Dermis blood vessel endothelial cell (primary cell): ENCODE results near the gene TMEM51. TPM values are rescaled to one million over a fixed set of nuclear protein-coding genes. Genes with fewer than 3 reads are reported as not detected.

Source experiments
- DNase-seq: peaks from one replicate; pipeline ENCODE4 v3.0.0; 2010
- total RNA-seq: library from RNA; depleted of rRNA; stranded (reverse); fragments of >200 nt; gene quantifications from 2 replicates; pipeline ENCODE4 v1.2.3, GENCODE V29; 2014

Gene TMEM51
- total RNA-seq, 1 donor from 2014 or later = 10.2 TPM

DNA sequence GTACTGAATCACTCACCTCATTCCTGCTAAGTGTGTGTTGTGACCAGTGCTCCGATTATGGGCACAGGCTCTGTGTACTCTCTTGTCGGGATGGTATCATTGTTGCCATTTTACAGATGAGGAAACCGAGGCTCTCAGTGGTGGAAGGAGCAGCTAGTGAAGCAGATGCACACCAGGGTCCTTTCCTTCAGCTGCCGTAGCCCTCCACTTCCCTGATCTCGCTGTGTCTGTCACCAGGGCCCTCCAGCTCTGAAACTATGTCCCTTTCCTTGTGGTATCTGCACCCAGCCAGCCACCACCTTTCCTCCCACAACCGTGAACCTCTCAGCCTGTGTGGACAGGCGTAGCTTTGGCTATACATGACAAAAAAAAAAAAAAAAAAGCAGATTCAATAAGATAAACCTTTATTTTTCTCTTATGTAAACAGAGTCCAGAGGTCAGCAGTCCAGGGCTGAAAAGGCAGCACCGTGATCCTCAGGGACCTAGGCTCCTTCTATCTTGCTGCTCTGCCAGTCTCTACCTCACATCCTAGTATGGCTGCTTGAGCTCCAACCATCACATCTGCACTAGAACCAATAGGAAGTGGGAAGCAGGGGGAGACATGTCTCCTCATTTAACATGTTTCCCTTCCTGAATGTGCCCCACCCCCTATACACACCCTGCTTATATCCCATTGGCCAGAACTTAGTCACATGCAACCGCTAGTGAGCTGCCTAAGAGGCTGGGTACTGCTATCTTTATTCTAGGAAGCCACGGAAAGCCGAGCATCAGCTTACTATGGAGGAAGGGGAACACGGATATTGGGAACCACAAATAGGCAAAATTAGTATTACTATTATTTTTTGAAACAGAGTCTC is 44.3 kb downstream of the TMEM51 start:
- DNase-seq = no peak

DNA sequence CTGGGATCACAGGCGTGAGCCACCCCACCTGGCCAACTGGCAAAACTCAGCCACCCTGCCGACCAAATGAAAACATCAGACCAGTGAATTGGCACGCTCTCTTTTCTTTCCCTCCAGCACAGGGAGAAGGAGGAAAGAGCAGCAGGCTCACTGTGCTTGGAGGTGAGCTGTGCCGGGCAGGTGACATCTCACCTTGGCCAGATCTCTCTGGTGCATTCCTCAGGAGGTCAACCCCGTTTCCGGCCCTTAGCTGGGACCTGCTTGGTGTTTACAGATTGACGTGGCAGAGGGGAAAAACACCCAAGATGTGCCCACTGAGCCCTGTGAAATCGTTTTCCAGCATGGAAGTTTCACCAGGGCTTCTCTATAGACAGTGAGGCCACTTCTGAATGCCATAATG is 45.1 kb downstream of the TMEM51 start:
- DNase-seq = no peak

- no peak for DNase-seq
These were observed 47.7 kb downstream of the TMEM51 start for GRCh38 chr1:15201221-15201620.

DNA sequence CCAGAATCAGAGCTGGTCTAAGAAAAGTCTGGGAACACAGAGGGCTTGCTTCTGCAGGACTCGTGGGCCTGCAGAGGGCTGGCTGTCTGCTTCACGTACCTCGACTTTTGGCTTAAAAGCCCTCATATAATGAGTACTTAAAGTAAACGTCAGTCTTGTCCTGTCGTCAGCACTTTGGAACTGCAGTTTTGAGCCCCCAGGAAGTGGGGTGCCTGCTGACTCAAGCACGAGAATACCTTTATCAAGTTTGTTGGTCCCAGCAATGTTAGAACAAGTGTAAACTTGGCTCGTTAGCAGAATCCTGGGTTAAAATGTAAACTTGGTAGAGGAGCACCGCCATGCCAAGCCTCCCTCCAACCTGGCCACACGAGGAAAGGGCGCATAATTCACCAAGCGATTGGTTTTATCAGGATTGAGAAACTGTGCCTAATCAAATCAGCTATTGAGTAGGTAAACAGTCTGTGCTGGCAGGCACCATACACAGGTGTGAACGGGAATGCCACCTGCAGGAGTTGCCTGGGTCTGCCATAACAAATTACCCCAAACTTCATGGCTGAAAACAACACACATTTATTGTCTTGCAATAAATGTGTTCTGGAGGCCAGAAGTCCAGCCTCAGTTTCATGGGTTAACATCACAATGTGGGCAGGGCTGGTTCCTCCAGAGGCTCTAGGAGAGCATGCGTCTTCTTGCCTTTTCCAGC is 48.5 kb downstream of the TMEM51 start:
- DNase-seq = no peak

- DNase-seq = no peak
These were observed 51.4 kb downstream of the TMEM51 start for GRCh38 chr1:15204931-15205330.

DNA sequence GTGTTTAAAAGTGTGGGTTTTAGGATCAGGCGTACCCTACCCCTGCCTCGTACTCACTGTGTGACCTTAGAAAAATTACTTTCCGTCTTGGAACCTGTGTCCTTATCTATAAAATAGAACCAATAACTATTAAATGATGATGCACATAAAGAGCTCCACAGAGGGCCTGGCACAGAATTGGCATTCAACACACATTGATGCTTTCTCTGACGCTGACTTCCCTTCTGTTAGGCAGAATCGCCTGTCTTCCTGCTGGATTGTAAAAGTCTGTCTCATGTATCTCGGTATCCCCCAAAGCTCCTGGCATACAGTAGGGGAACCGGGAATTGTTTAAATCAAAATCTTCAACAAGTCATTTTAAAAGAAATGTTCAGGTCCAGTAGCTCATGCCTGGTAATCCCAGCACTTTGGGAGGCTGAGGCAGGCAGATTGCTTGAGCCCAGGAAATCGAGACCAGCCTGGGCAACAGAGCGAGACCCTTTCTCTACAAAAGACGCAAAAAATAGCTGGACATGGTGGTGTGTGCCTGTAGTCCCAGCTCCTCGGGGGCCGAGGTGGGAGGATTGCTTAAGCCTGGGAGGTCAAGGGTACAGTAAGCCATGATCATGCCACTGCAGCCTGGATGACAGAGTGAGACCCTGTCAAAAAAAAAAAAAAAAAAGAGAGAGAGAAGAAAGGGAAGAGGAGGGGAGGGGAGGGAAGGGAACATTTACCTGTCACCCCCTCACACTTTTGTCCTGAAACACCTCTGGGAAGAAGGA is 52.2 kb downstream of the TMEM51 start:
- DNase-seq = no peak

GRCh38 chr1:15206418-15207030 is 53.0 kb downstream of the TMEM51 start:
- no peak for DNase-seq

DNA sequence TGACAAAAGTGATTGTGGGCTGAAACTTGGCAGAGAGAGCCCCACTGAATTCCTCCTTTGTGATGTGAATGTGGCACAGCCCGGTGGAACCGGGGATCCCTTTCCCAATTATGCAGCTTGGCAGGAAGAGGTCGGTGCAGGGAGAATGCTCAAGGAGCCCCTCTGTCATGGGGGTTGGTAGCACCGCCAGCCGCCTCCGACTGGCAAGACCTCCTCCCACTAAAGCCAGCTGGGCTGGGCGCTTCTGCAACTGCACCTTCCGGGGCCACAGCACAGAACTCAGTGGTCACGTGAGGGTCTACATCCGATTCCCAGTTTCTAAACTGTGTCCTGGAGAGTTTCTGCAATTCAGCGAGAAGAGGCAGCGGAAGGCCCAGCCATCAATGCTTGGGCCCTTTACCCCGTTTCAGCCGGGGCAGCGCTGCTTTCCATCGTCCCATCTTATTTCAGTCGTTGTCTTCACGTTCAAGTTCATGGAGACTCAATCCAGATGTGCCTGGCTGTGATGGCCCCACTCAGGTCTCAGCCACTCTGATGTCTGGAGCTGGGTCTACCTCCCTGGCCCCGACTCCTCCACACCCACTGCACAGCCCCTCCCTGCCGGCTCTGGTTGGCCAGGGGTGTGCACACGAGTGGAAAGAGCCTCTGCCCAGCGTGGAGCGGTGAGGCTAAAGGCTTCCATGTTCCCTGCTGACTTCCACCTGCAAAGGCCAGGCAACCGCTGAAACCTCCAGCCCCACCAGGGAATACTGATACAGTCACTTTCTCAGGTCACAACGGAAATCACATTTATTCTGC is 53.7 kb downstream of the TMEM51 start:
- no peak for DNase-seq

DNA sequence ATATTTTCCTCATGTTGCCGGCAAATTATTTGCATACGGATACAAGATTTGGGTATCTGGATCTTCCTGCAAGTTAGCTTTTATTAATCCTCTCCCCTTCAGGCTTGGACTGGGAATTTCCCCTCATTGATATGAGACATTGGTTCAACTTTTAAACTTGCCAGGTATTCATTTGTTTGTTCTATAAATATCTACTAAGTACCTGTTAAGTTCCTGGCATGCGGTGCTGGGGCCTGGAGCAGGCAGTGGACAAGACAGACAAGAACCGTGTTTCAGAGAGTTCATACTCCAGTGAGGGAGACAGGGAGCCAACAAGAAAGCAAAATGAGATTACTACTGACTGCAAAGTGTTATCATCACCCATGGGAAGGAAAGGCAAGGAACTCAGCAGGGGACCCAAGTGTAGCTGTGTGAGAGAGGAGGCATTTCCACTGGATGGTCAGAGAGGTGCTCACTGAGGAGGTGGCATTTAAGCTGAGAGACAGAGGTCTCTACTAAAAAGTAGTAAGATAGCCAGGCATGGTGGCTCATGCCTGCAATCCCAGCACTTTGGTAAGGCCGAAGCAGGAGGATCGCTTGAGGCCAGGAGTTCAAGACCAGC is 54.4 kb downstream of the TMEM51 start:
- no peak for DNase-seq

DNA sequence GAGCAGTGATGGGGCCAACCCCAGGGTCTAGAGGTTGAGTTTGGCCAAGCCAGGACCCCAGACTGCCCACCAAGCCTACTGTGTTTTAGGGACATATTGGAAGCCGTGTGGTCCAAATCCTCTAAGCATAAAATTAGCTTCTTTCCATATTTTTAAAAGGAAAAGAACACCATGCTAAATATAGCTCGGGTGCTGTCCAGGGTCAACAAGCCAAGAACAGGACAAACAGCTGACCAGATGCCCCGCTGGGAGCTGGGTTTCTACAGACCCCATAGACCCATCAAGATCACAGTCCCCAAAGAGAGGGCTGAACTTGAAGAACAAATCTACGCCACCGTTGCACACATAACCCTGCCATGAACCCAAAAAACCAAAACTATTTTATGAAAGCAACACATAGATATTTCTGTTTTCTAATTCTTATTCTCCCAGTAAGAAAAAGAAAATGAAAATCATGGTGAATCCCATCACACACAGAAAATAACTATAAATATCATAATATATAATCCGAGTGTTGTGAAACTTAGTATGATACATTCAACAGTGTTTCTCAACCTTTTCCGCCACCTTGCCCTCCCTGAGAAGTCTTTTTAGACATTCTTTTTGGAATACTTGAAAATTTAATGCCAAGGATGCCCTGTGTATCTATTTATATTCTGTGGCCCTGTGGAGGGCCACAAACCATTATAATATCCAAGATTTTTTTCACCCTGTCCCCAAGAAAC is 57.3 kb downstream of the TMEM51 start:
- no peak for DNase-seq

GRCh38 chr1:15211424-15211823 is 57.9 kb downstream of the TMEM51 start:
- DNase-seq = no peak

- no peak for DNase-seq
These were observed 58.8 kb downstream of the TMEM51 start for GRCh38 chr1:15212216-15212953.

- no peak for DNase-seq
These were observed 59.4 kb downstream of the TMEM51 start for GRCh38 chr1:15212954-15213291.

GRCh38 chr1:15213341-15213821 is 59.8 kb downstream of the TMEM51 start:
- no peak for DNase-seq

DNA sequence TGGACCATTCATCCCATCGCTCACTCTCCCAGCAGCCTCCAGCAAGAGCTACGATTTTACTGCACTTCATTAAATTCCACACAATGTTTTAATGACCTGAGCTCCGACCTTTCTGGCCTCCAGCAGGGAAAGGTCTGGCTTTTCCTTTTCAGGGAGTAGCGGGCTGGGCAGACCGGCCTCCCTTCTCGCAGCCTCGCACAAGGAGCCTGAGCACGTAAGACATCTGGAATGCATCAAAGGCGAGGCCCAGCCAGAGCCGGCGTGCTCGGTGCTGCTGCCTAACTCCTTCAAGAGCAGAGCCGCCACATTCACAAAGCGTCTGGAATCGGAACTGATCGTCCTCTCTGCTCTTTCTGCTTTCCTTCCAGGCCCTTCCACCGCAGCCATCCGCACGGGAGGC is 61.0 kb downstream of the TMEM51 start:
- no peak for DNase-seq

GRCh38 chr1:15215116-15215515 is 61.6 kb downstream of the TMEM51 start:
- no peak for DNase-seq

- DNase-seq = no peak
These were observed 64.1 kb downstream of the TMEM51 start for GRCh38 chr1:15217654-15218053.

DNA sequence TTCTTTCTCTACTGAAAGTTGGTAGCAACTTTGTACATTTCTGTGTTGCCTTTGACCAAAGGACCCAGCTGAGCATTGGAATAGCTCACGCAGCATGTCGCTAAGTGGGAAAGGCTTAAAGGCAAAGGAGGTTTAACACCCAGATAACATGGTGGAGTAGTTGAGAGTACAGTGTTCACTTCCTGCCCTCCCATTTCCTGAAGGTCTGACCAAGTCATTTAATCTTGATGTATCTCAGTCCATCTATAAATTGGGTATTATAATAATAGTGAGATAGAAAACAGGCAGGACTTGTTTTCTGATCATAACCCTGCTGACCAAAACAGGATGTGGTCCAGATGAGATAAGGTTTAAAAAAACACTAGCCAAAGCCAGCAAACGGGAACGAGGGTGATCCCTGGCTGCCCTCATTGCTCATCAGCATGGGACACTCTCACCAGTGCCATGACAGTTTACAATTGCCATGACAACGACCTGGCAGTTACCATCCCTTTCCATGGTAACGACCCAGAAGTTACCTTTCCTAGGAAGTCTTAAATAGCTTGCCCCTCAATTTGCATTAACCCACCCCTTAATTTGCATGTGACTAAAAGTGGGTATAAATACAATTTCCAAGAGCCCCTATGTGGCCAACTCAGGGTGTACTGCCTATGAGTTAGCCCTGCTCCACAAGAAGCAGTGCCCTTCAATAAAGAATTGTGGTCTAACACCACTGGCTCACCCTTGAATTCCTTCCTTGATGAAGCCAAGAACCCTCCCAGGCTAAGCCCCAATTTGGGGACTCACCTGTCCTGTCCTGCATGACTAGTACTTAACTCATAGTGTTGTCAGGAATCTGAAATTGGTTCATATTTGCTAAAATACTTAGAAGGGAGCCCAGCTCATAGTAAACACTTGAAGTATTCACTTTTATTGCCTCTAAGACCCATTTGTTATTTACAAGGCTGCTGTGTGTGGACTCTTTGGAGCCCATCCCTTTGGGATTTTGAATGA is 65.0 kb downstream of the TMEM51 start:
- peak; percentile 99 for DNase-seq
